NB4 (cell line): ENCODE data around the gene ZNF836.

Source experiments
- DNase-seq: peaks from one replicate; pipeline ENCODE4 v3.0.0; 2010; ENCODE audit warnings: low read depth
- H3K4me3 ChIP-seq: one replicate; pipeline ENCODE4 v1.5.1; 2011; ENCODE audit warnings: mild to moderate bottlenecking, low read depth, low read length, moderate library complexity
- CTCF ChIP-seq: IDR thresholded peaks from one replicate; pipeline ENCODE4 v1.5.1; 2012; ENCODE audit warnings: low read depth, low read length
- MAX ChIP-seq: IDR thresholded peaks from 2 replicates; pipeline ENCODE4 v1.6.1; 2011; ENCODE audit warnings: low read depth, low read length
- MYC ChIP-seq: IDR thresholded peaks from 2 replicates; pipeline ENCODE4 v1.6.1; 2011; ENCODE audit warnings: low read depth, low read length
- POLR2A ChIP-seq: IDR thresholded peaks from 2 replicates; pipeline ENCODE4 v1.6.1; 2011; ENCODE audit warnings: mild to moderate bottlenecking; ENCODE audit not compliant: insufficient read length; ENCODE audit errors: extremely low read depth

ZNF836 gene

GRCh38 chr19:52198678-52199077 lies 27.3 kb upstream of the ZNF836 start:
- DNase-seq: no peak

DNA sequence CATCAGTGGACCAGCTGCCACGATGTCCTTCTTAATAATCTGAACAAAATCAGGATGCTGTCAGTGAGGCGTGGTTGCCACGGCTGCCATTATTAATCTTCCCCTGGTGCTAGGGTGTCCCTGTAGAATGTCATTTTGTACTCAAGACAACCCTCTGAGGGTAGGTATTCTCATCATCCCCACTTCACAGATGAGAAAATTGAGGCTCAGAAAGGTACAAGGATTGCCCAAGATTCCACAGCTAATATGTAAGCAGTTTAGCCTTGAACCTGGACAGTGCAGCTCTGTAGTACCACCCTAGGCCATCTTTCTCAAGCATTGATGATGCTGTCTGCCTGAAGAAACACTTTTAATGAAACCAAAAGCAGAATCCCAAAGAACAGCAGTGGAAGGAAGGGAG lies 26.5 kb upstream of the ZNF836 start:
- no peak overlapping the region for H3K4me3 ChIP-seq
- no peak for DNase-seq
- TF ChIP-seq CTCF (no peak), MAX (no peak), MYC (no peak), POLR2A (no peak)

More at GRCh38 chr19:52198678-52199077, 27.3 kb upstream of the ZNF836 start:
- H3K4me3 ChIP-seq: no peak overlapping the region
- TF ChIP-seq MYC: no peak
- TF ChIP-seq MAX: no peak
- TF ChIP-seq POLR2A: no peak
- no peak for TF ChIP-seq CTCF

GRCh38 chr19:52196256-52196967 lies 25.0 kb upstream of the ZNF836 start:
- TF ChIP-seq CTCF (no peak), MYC (no peak), POLR2A (no peak), MAX (no peak)
- DNase-seq: no peak

GRCh38 chr19:52191951-52192350 lies 20.5 kb upstream of the ZNF836 start:
- H3K4me3 ChIP-seq: peak overlapping the region; percentile 86
- no peak for DNase-seq
- TF ChIP-seq POLR2A (no peak), MYC (no peak), MAX (no peak), CTCF (no peak)

More at GRCh38 chr19:52196256-52196967, 25.0 kb upstream of the ZNF836 start:
- H3K4me3 ChIP-seq: no peak overlapping the region

GRCh38 chr19:52191389-52191788 lies 20.0 kb upstream of the ZNF836 start:
- TF ChIP-seq CTCF (no peak), POLR2A (no peak), MYC (no peak), MAX (no peak)
- H3K4me3 ChIP-seq: peak overlapping the region; percentile 86
- no peak for DNase-seq
